ENCODE results near the gene LRBA.

Gene LRBA

GRCh38 chr4:150323406-150324325 lies 691.4 kb downstream of the LRBA start:
- DNase-seq (ENCODE audit: low spot score) = no peak

GRCh38 chr4:150322646-150323045 lies 692.4 kb downstream of the LRBA start:
- DNase-seq (ENCODE audit: low spot score) = no peak

- no peak for DNase-seq (ENCODE audit: low spot score)
These were observed 694.0 kb downstream of the LRBA start for GRCh38 chr4:150321113-150321512.

- DNase-seq (ENCODE audit: low spot score) = no peak
These were observed 696.1 kb downstream of the LRBA start for GRCh38 chr4:150318971-150319370.

GRCh38 chr4:150318527-150318926 lies 696.6 kb downstream of the LRBA start:
- DNase-seq (ENCODE audit: low spot score) = no peak

GRCh38 chr4:150316332-150317205 lies 698.5 kb downstream of the LRBA start:
- no peak for DNase-seq (ENCODE audit: low spot score)

- peak; percentile 43 for DNase-seq (ENCODE audit: low spot score)
These were observed 699.4 kb downstream of the LRBA start for GRCh38 chr4:150315691-150316090.

- DNase-seq (ENCODE audit: low spot score) = peak; percentile 36
These were observed 699.9 kb downstream of the LRBA start for GRCh38 chr4:150315175-150315574.

GRCh38 chr4:150314031-150314430 lies 701.1 kb downstream of the LRBA start:
- DNase-seq (ENCODE audit: low spot score) = no peak

- DNase-seq (ENCODE audit: low spot score) = no peak
These were observed 704.8 kb downstream of the LRBA start for GRCh38 chr4:150310159-150310895.

- no peak for DNase-seq (ENCODE audit: low spot score)
These were observed 706.1 kb downstream of the LRBA start for GRCh38 chr4:150308824-150309472.

- no peak for DNase-seq (ENCODE audit: low spot score)
These were observed 708.4 kb downstream of the LRBA start for GRCh38 chr4:150306719-150307118.

GRCh38 chr4:150305995-150306394 lies 709.1 kb downstream of the LRBA start:
- DNase-seq (ENCODE audit: low spot score) = no peak

- no peak for DNase-seq (ENCODE audit: low spot score)
These were observed 712.5 kb downstream of the LRBA start for GRCh38 chr4:150302553-150302952.

GRCh38 chr4:150299816-150300215 lies 715.3 kb downstream of the LRBA start:
- DNase-seq (ENCODE audit: low spot score) = no peak

GRCh38 chr4:150297861-150298474 lies 717.1 kb downstream of the LRBA start:
- DNase-seq (ENCODE audit: low spot score) = peak; percentile 69

- no peak for DNase-seq (ENCODE audit: low spot score)
These were observed 725.2 kb downstream of the LRBA start for GRCh38 chr4:150289881-150290280.

GRCh38 chr4:150289198-150289597 lies 725.9 kb downstream of the LRBA start:
- no peak for DNase-seq (ENCODE audit: low spot score)

- DNase-seq (ENCODE audit: low spot score) = no peak
These were observed 728.4 kb downstream of the LRBA start for GRCh38 chr4:150286656-150287055.

- no peak for DNase-seq (ENCODE audit: low spot score)
These were observed 731.4 kb downstream of the LRBA start for GRCh38 chr4:150283689-150284088.

GRCh38 chr4:150280975-150281374 lies 734.1 kb downstream of the LRBA start:
- DNase-seq (ENCODE audit: low spot score) = no peak
